ENCODE measurements around the gene NOS1.

DNA sequence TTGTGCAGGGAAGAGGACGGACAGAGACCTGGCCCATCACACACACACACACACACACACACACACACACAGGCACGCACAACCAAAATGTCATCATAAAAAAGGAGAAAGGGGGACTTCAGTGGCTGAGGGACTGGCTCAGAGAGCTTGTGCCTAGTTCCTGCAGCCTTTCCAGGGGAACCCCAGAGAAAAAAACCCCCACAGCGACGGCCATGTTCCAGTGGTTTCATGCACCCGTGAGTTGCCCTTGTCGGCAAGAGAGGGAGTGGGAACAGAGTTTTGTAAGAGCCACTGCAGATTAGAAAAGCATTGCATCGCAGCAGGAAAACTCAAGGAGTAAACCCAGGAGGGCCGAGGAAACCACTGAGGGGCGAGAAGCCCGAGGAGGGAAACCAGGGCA, 146.6 kb downstream of the NOS1 start:
- TF ChIP-seq, protein P1, sequence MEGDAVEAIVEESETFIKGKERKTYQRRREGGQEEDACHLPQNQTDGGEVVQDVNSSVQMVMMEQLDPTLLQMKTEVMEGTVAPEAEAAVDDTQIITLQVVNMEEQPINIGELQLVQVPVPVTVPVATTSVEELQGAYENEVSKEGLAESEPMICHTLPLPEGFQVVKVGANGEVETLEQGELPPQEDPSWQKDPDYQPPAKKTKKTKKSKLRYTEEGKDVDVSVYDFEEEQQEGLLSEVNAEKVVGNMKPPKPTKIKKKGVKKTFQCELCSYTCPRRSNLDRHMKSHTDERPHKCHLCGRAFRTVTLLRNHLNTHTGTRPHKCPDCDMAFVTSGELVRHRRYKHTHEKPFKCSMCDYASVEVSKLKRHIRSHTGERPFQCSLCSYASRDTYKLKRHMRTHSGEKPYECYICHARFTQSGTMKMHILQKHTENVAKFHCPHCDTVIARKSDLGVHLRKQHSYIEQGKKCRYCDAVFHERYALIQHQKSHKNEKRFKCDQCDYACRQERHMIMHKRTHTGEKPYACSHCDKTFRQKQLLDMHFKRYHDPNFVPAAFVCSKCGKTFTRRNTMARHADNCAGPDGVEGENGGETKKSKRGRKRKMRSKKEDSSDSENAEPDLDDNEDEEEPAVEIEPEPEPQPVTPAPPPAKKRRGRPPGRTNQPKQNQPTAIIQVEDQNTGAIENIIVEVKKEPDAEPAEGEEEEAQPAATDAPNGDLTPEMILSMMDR (conservative IDR thresholded peaks at IDR 0.05 in 1 of 2, IDR thresholded peaks at IDR 0.05 in 1 of 2; ENCODE audit: low read depth in 1 of 2, low read length in 2 of 2): no peak
- TF ChIP-seq EZH2 (IDR thresholded peaks at IDR 0.05; ENCODE audit: low read length, missing control alignments): no peak

Measured in fibroblast of lung (primary cell).